IMR-90 (cell line): ENCODE data around the gene CYB561D2. TPM values are rescaled to one million over a fixed set of nuclear protein-coding genes. Genes with fewer than 3 reads are reported as not detected.

Source experiments
- ATAC-seq: fragments of 200-7000 bp; cut with Tn5 transposase; 2 replicates; pipeline ENCODE4 v1.9.1; 2020; ENCODE audit warnings: low read depth, mild to moderate bottlenecking, moderate library complexity
- BruUV-seq: library from RNA; stranded (reverse); fragments of 400-500 nt; replicated peaks from 2 replicates; lab custom pipeline; 2021; lab: Mats Ljungman, UMichigan
- CTCF ChIA-PET: fragments of 300-600 bp; formaldehyde crosslinking; extraction: SDS; loops from one replicate; lab custom pipeline; 2021; ENCODE audit warnings: antibody characterized with exemption; lab: Yijun Ruan, JAX
- POLR2A ChIA-PET: fragments of 300-600 bp; sonication (Branson Sonifier 250); formaldehyde crosslinking; loops from one replicate; lab custom pipeline; 2022; ENCODE audit warnings: antibody characterized with exemption; ENCODE audit not compliant: unreplicated experiment; lab: Charles Lee
- DNase-seq: peaks from one replicate; pipeline ENCODE4 v3.0.0; 2013
- H2AFZ ChIP-seq: replicated peaks from 2 replicates; pipeline ENCODE3; 2013; ENCODE audit warnings: low read length, mild to moderate bottlenecking; ENCODE audit not compliant: poor library complexity
- H2AK5ac ChIP-seq: 2 replicates; pipeline ENCODE4 v1.6.1; 2013; ENCODE audit warnings: low read depth, low read length, inconsistent platforms
- H2AK9ac ChIP-seq: replicated peaks from 2 replicates; pipeline ENCODE3; 2013; ENCODE audit warnings: mild to moderate bottlenecking, low read depth, low read length, moderate library complexity; ENCODE audit not compliant: poor library complexity
- H2BK120ac ChIP-seq: 2 replicates; pipeline ENCODE4 v1.6.1; 2013; ENCODE audit warnings: low read depth, low read length, inconsistent platforms
- H2BK15ac ChIP-seq: 3 replicates; pipeline ENCODE4 v1.6.1; 2013; ENCODE audit warnings: low read depth, low read length, inconsistent platforms
- H2BK20ac ChIP-seq: 2 replicates; pipeline ENCODE4 v1.6.1; 2013; ENCODE audit warnings: low read depth, mild to moderate bottlenecking, inconsistent platforms, low read length, moderate library complexity
- H2BK5ac ChIP-seq: 2 replicates; pipeline ENCODE4 v1.6.1; 2013; ENCODE audit warnings: mild to moderate bottlenecking, low read depth, low read length, inconsistent platforms; ENCODE audit not compliant: poor library complexity, severe bottlenecking
- H3K14ac ChIP-seq: replicated peaks from 2 replicates; pipeline ENCODE4 v1.6.1; 2013; ENCODE audit warnings: low read depth, low read length, inconsistent platforms
- H3K18ac ChIP-seq: 2 replicates; pipeline ENCODE4 v1.6.1; 2013; ENCODE audit warnings: low read depth, low read length, control low read depth
- H3K23ac ChIP-seq: 2 replicates; pipeline ENCODE4 v1.6.1; 2013; ENCODE audit warnings: low read depth, low read length, inconsistent platforms
- H3K27ac ChIP-seq: 2 replicates; pipeline ENCODE4 v1.5.1; 2013; ENCODE audit warnings: mild to moderate bottlenecking, control low read depth, low read length; ENCODE audit not compliant: insufficient read depth
- H3K27me3 ChIP-seq: 2 replicates; pipeline ENCODE4 v1.6.1; 2013; ENCODE audit warnings: low read length; ENCODE audit not compliant: control insufficient read depth, insufficient read depth
- H3K36me3 ChIP-seq: 2 replicates; pipeline ENCODE4 v1.6.1; 2013; ENCODE audit warnings: low read length, mixed read lengths; ENCODE audit not compliant: control insufficient read depth, insufficient read depth
- H3K4ac ChIP-seq: 2 replicates; pipeline ENCODE4 v1.6.1; 2013; ENCODE audit warnings: low read depth, low read length, inconsistent platforms
- H3K4me1 ChIP-seq: 2 replicates; pipeline ENCODE4 v1.6.1; 2013; ENCODE audit warnings: low read length, mixed read lengths; ENCODE audit not compliant: control insufficient read depth, insufficient read depth
- H3K4me2 ChIP-seq: 2 replicates; pipeline ENCODE4 v1.6.1; 2013; ENCODE audit warnings: low read depth, mild to moderate bottlenecking, control low read depth, low read length, moderate library complexity
- H3K4me3 ChIP-seq: 2 replicates; pipeline ENCODE4 v1.5.1; 2013; ENCODE audit warnings: low read depth, mild to moderate bottlenecking, control low read depth, low read length, moderate library complexity; ENCODE audit not compliant: insufficient read depth
- H3K56ac ChIP-seq: 2 replicates; pipeline ENCODE4 v1.6.1; 2013; ENCODE audit warnings: low read length, inconsistent platforms; ENCODE audit not compliant: insufficient read depth; ENCODE audit errors: extremely low read depth
- H3K79me1 ChIP-seq, 2 experiments: 2 replicates each; pipeline ENCODE4 v1.6.1; 2013; ENCODE audit warnings: low read length in 2 of 2, inconsistent platforms in 1 of 2, low read depth in 1 of 2
- H3K9ac ChIP-seq: 2 replicates; pipeline ENCODE4 v1.6.1; 2013; ENCODE audit warnings: low read depth, low read length, control low read depth
- H3K9me1 ChIP-seq: 2 replicates; pipeline ENCODE4 v1.6.1; 2013; ENCODE audit warnings: low read length, inconsistent platforms; ENCODE audit not compliant: insufficient read depth
- H3K9me3 ChIP-seq: 2 replicates; pipeline ENCODE4 v1.6.1; 2013; ENCODE audit warnings: low read length; ENCODE audit not compliant: control insufficient read depth, insufficient read depth
- H4K20me1 ChIP-seq: 2 replicates; pipeline ENCODE4 v1.6.1; 2013; ENCODE audit warnings: low read length, inconsistent platforms; ENCODE audit not compliant: insufficient read depth
- H4K5ac ChIP-seq: 2 replicates; pipeline ENCODE4 v1.6.1; 2013; ENCODE audit warnings: mild to moderate bottlenecking, low read depth, low read length, control low read depth
- H4K8ac ChIP-seq, 2 experiments: 2 replicates each; pipeline ENCODE4 v1.6.1; 2013; ENCODE audit warnings: low read depth in 2 of 2, low read length in 2 of 2, control low read depth in 1 of 2, inconsistent platforms in 1 of 2
- H4K91ac ChIP-seq: 2 replicates; pipeline ENCODE4 v1.6.1; 2013; ENCODE audit warnings: low read depth, low read length, inconsistent platforms; ENCODE audit not compliant: insufficient read depth
- MAZ ChIP-seq: IDR thresholded peaks from 2 replicates; pipeline ENCODE4 v1.6.1; 2012; ENCODE audit warnings: low read depth, mild to moderate bottlenecking, low read length, improper control_type of control experiment, moderate library complexity, borderline replicate concordance
- MXI1 ChIP-seq: IDR thresholded peaks from 2 replicates; pipeline ENCODE4 v1.6.1; 2012; ENCODE audit warnings: low read depth, mild to moderate bottlenecking, low read length, moderate library complexity, borderline replicate concordance
- NFE2L2 ChIP-seq: fragments of 150-350 bp; IDR thresholded peaks from 2 replicates; pipeline ENCODE4 v1.6.1; 2016; ENCODE audit warnings: low read depth, mild to moderate bottlenecking, low read length
- USF2 ChIP-seq: fragments of 150-350 bp; IDR thresholded peaks from 2 replicates; pipeline ENCODE4 v1.6.1; 2017; ENCODE audit warnings: mild to moderate bottlenecking, antibody characterized with exemption, low read length, low read depth
- WGBS, 2 experiments: methylation state at CpG; one replicate each; pipeline versions ENCODE4 v1.1.5 to v1.1.7; 2013; ENCODE audit warnings: missing lambda C conversion rate in 2 of 2; ENCODE audit not compliant: insufficient read length in 1 of 2; ENCODE audit errors: extremely low coverage in 2 of 2; 5-methylcytosine and 5-hydroxymethylcytosine counted together
- dilution Hi-C: fragments of 300-500 bp; cut with HindIII; formaldehyde crosslinking; loops from one replicate; pipeline ENCODE4 v1.14.3; 2018; ENCODE audit warnings: low sequenced_read_pairs; ENCODE audit not compliant: unreplicated experiment
- in situ Hi-C: fragments of 300-500 bp; cut with MboI; formaldehyde crosslinking; loops from 3 replicates; pipeline ENCODE4 v1.14.3; 2019; ENCODE audit warnings: low sequenced_read_pairs, inconsistent platforms, mixed read lengths
- intact Hi-C: fragments of 100-400 bp; cut with micrococcal nuclease; formaldehyde crosslinking; loops from 2 replicates; pipeline ENCODE4 v1.10.0; 2022
- polyA plus RNA-seq, 3 experiments: library from polyadenylated mRNA; depleted of rRNA; stranded (reverse); fragments of >200 nt; gene quantifications; 2 replicates each; pipeline ENCODE4 v1.2.3, GENCODE V29; 2012; ENCODE audit warnings: low replicate concordance in 1 of 3
- total RNA-seq: library from RNA; depleted of rRNA; stranded (reverse); fragments of >200 nt; gene quantifications from 2 replicates; pipeline ENCODE4 v1.2.3, GENCODE V29; 2012

The CYB561D2 gene
- total and polyA plus RNA-seq, 2 of the 4 experiments (the other 2 are of a cell fraction), result 29.2 to 31.7 TPM

GRCh38 chr3:50320853-50321335 lies 29.8 kb upstream of the CYB561D2 start:
- H3K36me3 ChIP-seq, result peaks cover 38% of the 10 kb centered on the region
- H2BK120ac ChIP-seq, result peak overlapping the region; percentile 54; the same call in 1 of the 2 replicates
- peaks cover 14% of the 10 kb centered on the region; the same call in 1 of the 2 replicates for H4K20me1 ChIP-seq
- peak; percentile 82; the same call in 1 of the 2 replicates for TF ChIP-seq MAZ
- TF ChIP-seq USF2, result peak; percentile 83
- peak; percentile 91 for TF ChIP-seq MXI1
- no peak for TF ChIP-seq NFE2L2
- peak overlapping the region; percentile 20 to 74 for H4K8ac ChIP-seq
- peak overlapping the region; percentile 82 for H2AK5ac ChIP-seq
- POLR2A ChIA-PET, result interaction anchor here (0.6 kb wide), 1 partner anchor 26 kb away, joined by 10 read pairs; no protein-coding TSS in a partner anchor
- no peaks in the 10 kb centered on the region for H3K9me3 ChIP-seq
- peaks cover 18% of the 10 kb centered on the region for H3K9me1 ChIP-seq
- peak overlapping the region; percentile 87 for H3K9ac ChIP-seq
- H3K4me3 ChIP-seq, result peak overlapping the region; percentile 58
- in situ Hi-C loops, result no loop called here
- intact Hi-C loops, result loop anchor here (5.0 kb wide), 1 partner anchor 59 kb away; no protein-coding TSS in a partner anchor
- H2BK20ac ChIP-seq, result no peak overlapping the region
- H3K4me1 ChIP-seq, result peaks cover 25% of the 10 kb centered on the region
- no peak overlapping the region; the same call in 2 of the 3 replicates for H2BK15ac ChIP-seq
- H2AK9ac ChIP-seq, result peak overlapping the region; percentile 91
- H3K23ac ChIP-seq, result peak overlapping the region; percentile 93
- peak overlapping the region; percentile 31; the same call in 1 of the 2 replicates for H3K18ac ChIP-seq
- peak overlapping the region; percentile 96 for H3K4me2 ChIP-seq
- peak; percentile 75 for ATAC-seq
- peak; percentile 55 for DNase-seq
- H3K27ac ChIP-seq, result peak overlapping the region; percentile 98
- peak overlapping the region; percentile 90 for H3K56ac ChIP-seq
- H2BK5ac ChIP-seq, result peak overlapping the region; percentile 98
- no peaks in the 10 kb centered on the region for H3K27me3 ChIP-seq
- 0% methylated on average over 14 of the region's 45 CpGs; no CpG with 5 or more reads in 1 of the 2 experiments for WGBS, 2 experiments
- peak overlapping the region; percentile 17 for H4K5ac ChIP-seq
- H3K79me1 ChIP-seq, result peaks cover 26 to 56% of the 10 kb centered on the region in 2 experiments
- H2AFZ ChIP-seq, result peak overlapping the region; percentile 95
- no TSS peak for BruUV-seq
- H3K14ac ChIP-seq, result peak overlapping the region; percentile 88
- H3K4ac ChIP-seq, result peak overlapping the region; percentile 87
- peak overlapping the region; percentile 79 for H4K91ac ChIP-seq
- dilution Hi-C loops, result no loop called here
- CTCF ChIA-PET, result no interaction called here
